Astrocyte (in vitro differentiated cells and primary cell): ENCODE measurements around the gene CAPS2. TPM values are rescaled to one million over a fixed set of nuclear protein-coding genes. Genes with fewer than 3 reads are reported as not detected.

Experiments
- DNase-seq: peaks from one replicate; pipeline ENCODE4 v3.0.0-alpha.2; 2010; ENCODE audit warnings: low read depth
- FAIRE-seq: peaks from 2 replicates; lab custom pipeline; 2011; peaks lifted over from hg19 to GRCh38; lab: Jason Lieb, UNC
- H2AFZ ChIP-seq: 2 replicates; pipeline ENCODE4 v1.6.0; 2012; ENCODE audit warnings: low read depth, low read length, inconsistent platforms
- H3K27ac ChIP-seq: 2 replicates; pipeline ENCODE4 v1.5.1; 2011; ENCODE audit warnings: low read depth, low read length, inconsistent platforms
- H3K27me3 ChIP-seq: 2 replicates; pipeline ENCODE4 v1.6.0; 2011; ENCODE audit warnings: low read length, inconsistent platforms; ENCODE audit not compliant: insufficient read depth
- H3K36me3 ChIP-seq: 2 replicates; pipeline ENCODE4 v1.5.1; 2011; ENCODE audit warnings: low read length, inconsistent platforms; ENCODE audit not compliant: insufficient read depth
- H3K4me1 ChIP-seq: 2 replicates; pipeline ENCODE4 v1.5.1; 2011; ENCODE audit warnings: low read length, inconsistent platforms; ENCODE audit not compliant: insufficient read depth
- H3K4me2 ChIP-seq: 2 replicates; pipeline ENCODE4 v1.6.0; 2012; ENCODE audit warnings: low read length, inconsistent platforms
- H3K4me3 ChIP-seq: 2 replicates; pipeline ENCODE4 v1.5.1; 2011; ENCODE audit warnings: low read depth, mild to moderate bottlenecking, low read length, inconsistent platforms; ENCODE audit not compliant: insufficient read depth
- H3K79me2 ChIP-seq: 2 replicates; pipeline ENCODE4 v1.6.0; 2012; ENCODE audit warnings: mild to moderate bottlenecking, low read length, inconsistent platforms; ENCODE audit not compliant: insufficient read depth
- H3K9ac ChIP-seq: 2 replicates; pipeline ENCODE4 v1.6.0; 2012; ENCODE audit warnings: mild to moderate bottlenecking, low read length, inconsistent platforms
- H3K9me3 ChIP-seq: 2 replicates; pipeline ENCODE4 v1.5.1; 2012; ENCODE audit warnings: low read depth, mild to moderate bottlenecking, low read length, inconsistent platforms; ENCODE audit not compliant: insufficient read depth
- H4K20me1 ChIP-seq: 2 replicates; pipeline ENCODE4 v1.6.0; 2012; ENCODE audit warnings: low read length, inconsistent platforms; ENCODE audit not compliant: insufficient read depth
- H3K27ac Mint-ChIP-seq: one replicate; pipeline ENCODE4 v1.8.0; 2021; ENCODE audit warnings: mild to moderate bottlenecking, mixed read lengths; ENCODE audit not compliant: unreplicated experiment
- H3K27me3 Mint-ChIP-seq: one replicate; pipeline ENCODE4 v1.8.0; 2021; ENCODE audit warnings: low read depth, mixed read lengths; ENCODE audit not compliant: unreplicated experiment
- H3K36me3 Mint-ChIP-seq: one replicate; pipeline ENCODE4 v1.8.0; 2021; ENCODE audit warnings: low read depth, mixed read lengths; ENCODE audit not compliant: unreplicated experiment
- H3K4me1 Mint-ChIP-seq: one replicate; pipeline ENCODE4 v1.8.0; 2021; ENCODE audit warnings: low read depth, mixed read lengths; ENCODE audit not compliant: unreplicated experiment
- H3K4me3 Mint-ChIP-seq: one replicate; pipeline ENCODE4 v1.8.0; 2021; ENCODE audit warnings: mild to moderate bottlenecking, moderate library complexity, mixed read lengths; ENCODE audit not compliant: unreplicated experiment
- H3K9me3 Mint-ChIP-seq: one replicate; pipeline ENCODE4 v1.8.0; 2021; ENCODE audit warnings: mild to moderate bottlenecking, mixed read lengths; ENCODE audit not compliant: unreplicated experiment
- CTCF ChIP-seq: IDR thresholded peaks from 2 replicates; pipeline ENCODE4 v1.5.1; 2011; ENCODE audit warnings: low read depth, mild to moderate bottlenecking, inconsistent platforms, low read length, moderate library complexity; ENCODE audit not compliant: insufficient read depth
- EZH2 ChIP-seq: IDR thresholded peaks from 2 replicates; pipeline ENCODE4 v1.6.1; 2012; ENCODE audit warnings: mild to moderate bottlenecking, low read length, inconsistent platforms; ENCODE audit not compliant: insufficient read depth
- total RNA-seq: library from RNA; stranded (reverse); gene quantifications from 2 replicates; pipeline ENCODE4 v1.2.1, GENCODE V29; 2021

Gene CAPS2
- total RNA-seq, 1 donor from 2014 or later, result 3.1 TPM

GRCh38 chr12:75289753-75290152 is 40.4 kb downstream of the CAPS2 start:
- no peak overlapping the region for H3K4me3 Mint-ChIP-seq
- H3K9ac ChIP-seq, result no peak overlapping the region
- no peak overlapping the region for H3K4me3 ChIP-seq
- no peaks in the 10 kb centered on the region for H3K79me2 ChIP-seq
- no peaks in the 10 kb centered on the region for H3K4me1 ChIP-seq
- H3K27ac ChIP-seq, result no peak overlapping the region
- no peaks in the 10 kb centered on the region for H3K9me3 ChIP-seq
- DNase-seq, result no peak
- no peak for TF ChIP-seq EZH2
- peak; percentile 27 for TF ChIP-seq CTCF
- no peaks in the 10 kb centered on the region for H3K9me3 Mint-ChIP-seq
- no peak overlapping the region for H3K4me2 ChIP-seq
- no peaks in the 10 kb centered on the region for H3K36me3 ChIP-seq
- no peak overlapping the region for H2AFZ ChIP-seq
- no peaks in the 10 kb centered on the region for H3K36me3 Mint-ChIP-seq
- no peaks in the 10 kb centered on the region for H3K27me3 Mint-ChIP-seq
- no peaks in the 10 kb centered on the region for H3K27me3 ChIP-seq
- H4K20me1 ChIP-seq, result no peaks in the 10 kb centered on the region
- H3K4me1 Mint-ChIP-seq, result peaks cover 3% of the 10 kb centered on the region
- no peak overlapping the region for H3K27ac Mint-ChIP-seq
- FAIRE-seq, result no peak

GRCh38 chr12:75288860-75289259 is 41.3 kb downstream of the CAPS2 start:
- no peaks in the 10 kb centered on the region for H3K4me1 ChIP-seq
- no peak overlapping the region for H3K27ac Mint-ChIP-seq
- H3K9me3 ChIP-seq, result no peaks in the 10 kb centered on the region
- no peaks in the 10 kb centered on the region for H3K36me3 Mint-ChIP-seq
- H3K9ac ChIP-seq, result no peak overlapping the region
- H3K4me2 ChIP-seq, result no peak overlapping the region
- TF ChIP-seq EZH2, result no peak
- TF ChIP-seq CTCF, result no peak
- no peak overlapping the region for H3K4me3 Mint-ChIP-seq
- H4K20me1 ChIP-seq, result no peaks in the 10 kb centered on the region
- no peak overlapping the region for H3K27ac ChIP-seq
- H3K27me3 Mint-ChIP-seq, result no peaks in the 10 kb centered on the region
- H3K79me2 ChIP-seq, result no peaks in the 10 kb centered on the region
- no peak overlapping the region for H3K4me3 ChIP-seq
- no peaks in the 10 kb centered on the region for H3K27me3 ChIP-seq
- FAIRE-seq (no peak), DNase-seq (no peak)
- H3K4me1 Mint-ChIP-seq, result peaks cover 3% of the 10 kb centered on the region
- H3K9me3 Mint-ChIP-seq, result no peaks in the 10 kb centered on the region
- no peaks in the 10 kb centered on the region for H3K36me3 ChIP-seq
- no peak overlapping the region for H2AFZ ChIP-seq

- Histone ChIP-seq H3K9me3 (no peaks in the 10 kb centered on the region), H3K4me2 (no peak overlapping the region), H2AFZ (no peak overlapping the region), H3K9ac (no peak overlapping the region), H3K36me3 (no peaks in the 10 kb centered on the region), H4K20me1 (no peaks in the 10 kb centered on the region), H3K4me3 (no peak overlapping the region), H3K79me2 (no peaks in the 10 kb centered on the region), H3K4me1 (no peaks in the 10 kb centered on the region), H3K27ac (no peak overlapping the region), H3K27me3 (no peaks in the 10 kb centered on the region)
- TF ChIP-seq CTCF (no peak), EZH2 (no peak)
- Mint-ChIP-seq H3K4me3 (no peak overlapping the region), H3K36me3 (no peaks in the 10 kb centered on the region), H3K9me3 (no peaks in the 10 kb centered on the region), H3K27ac (no peak overlapping the region), H3K27me3 (no peaks in the 10 kb centered on the region), H3K4me1 (no peaks in the 10 kb centered on the region)
- no peak for DNase-seq
- no peak for FAIRE-seq
These were observed 54.4 kb downstream of the CAPS2 start for GRCh38 chr12:75275702-75276101.
